ENCODE measurements around the gene PAK1IP1.
A peak's percentile ranks its signal among the peaks of the same experiment; 100 is the strongest.
"Not testable (repeated sequence)": the region's sequence is repeated elsewhere in the genome, so short reads cannot be mapped to it uniquely, and the experiment has no call there.

Gene PAK1IP1, protein sequence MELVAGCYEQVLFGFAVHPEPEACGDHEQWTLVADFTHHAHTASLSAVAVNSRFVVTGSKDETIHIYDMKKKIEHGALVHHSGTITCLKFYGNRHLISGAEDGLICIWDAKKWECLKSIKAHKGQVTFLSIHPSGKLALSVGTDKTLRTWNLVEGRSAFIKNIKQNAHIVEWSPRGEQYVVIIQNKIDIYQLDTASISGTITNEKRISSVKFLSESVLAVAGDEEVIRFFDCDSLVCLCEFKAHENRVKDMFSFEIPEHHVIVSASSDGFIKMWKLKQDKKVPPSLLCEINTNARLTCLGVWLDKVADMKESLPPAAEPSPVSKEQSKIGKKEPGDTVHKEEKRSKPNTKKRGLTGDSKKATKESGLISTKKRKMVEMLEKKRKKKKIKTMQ

DNA sequence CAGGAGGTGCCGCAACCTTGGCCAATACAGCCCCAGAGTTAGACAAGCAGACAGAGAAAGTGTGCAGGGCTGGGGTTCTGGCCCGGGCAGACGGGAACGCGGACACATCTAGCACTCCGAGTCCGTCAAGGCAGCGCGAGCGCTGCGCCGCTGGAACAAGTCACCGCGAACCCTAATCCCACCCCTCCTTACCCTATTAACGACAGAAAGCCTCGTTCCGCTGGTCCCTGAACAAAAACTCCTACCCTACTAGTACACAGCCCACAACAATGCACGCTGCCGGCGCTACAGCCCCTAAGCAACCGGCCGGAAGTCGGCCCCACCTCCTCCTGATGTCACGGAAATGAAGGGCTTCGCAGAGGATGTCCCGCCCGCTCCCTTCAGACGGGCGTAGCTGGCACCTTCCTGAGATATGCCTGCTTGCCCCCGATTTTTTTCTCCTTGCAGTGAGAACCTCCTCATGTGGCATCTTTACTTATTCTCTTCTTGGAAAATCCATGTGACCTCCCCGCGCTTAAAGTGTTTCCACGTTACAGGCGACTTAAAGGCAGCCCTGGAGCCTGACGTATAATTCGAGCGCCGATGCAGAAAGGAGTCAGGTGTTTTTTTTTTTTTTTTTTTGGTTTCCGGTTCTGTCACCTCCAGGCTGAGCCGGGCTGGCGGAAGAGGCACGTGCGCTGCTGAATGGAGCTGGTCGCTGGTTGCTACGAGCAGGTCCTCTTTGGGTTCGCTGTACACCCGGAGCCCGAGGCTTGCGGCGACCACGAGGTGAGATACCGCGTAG is at the start of gene PAK1IP1, which contains the start of gene C6orf52:
TSS of gene PAK1IP1 (plus strand) at position 671 of the 784 bp plus-strand sequence. CDS start at position 685, 14 bp downstream.
TSS of gene C6orf52 (minus strand) at position 315 of the 784 bp plus-strand sequence. CDS start 7,066 bp downstream, outside the sequence.
- TF ChIP-seq CTCF (IDR thresholded peaks at IDR 0.05; ENCODE audit: control insufficient read depth, extremely low read depth, insufficient read depth) = no peak
- peak; percentile 86 for DNase-seq (ENCODE audit: low read depth)
- H3K4me3 ChIP-seq (ENCODE audit: low read depth, low read length) = peak within 1 kb of the TSS; percentile 94

DNA sequence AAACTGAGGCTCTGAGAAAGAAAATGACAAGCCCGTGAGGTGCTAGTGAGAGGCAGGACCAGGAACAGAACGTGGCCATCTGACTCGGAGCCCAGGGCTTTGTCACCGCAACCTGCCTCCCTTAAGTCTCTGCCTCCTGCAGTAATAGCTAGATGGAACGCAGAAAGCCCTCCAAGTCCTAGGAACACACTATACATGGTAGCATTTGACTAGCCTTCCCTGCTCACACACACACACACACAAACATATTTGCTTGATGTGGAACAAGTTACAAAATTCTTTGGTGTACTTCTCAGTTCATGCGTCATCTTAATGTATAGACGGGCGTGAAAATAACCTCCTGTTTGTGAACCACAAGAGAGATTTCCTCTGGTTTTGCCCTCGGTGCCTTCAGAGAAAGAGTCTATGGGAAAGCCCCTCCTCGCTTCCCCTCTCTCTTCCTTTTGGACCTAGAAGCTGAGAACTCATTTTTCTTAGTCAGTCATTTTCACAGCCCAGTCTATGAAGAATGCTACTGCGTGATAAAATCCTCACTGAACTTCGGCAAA is 39.2 kb upstream of the PAK1IP1 start:
- TF ChIP-seq CTCF (IDR thresholded peaks at IDR 0.05; ENCODE audit: control insufficient read depth, extremely low read depth, insufficient read depth) = no peak
- DNase-seq (ENCODE audit: low read depth) = no peak
- H3K4me3 ChIP-seq (ENCODE audit: low read depth, low read length) = no peak overlapping the region

DNA sequence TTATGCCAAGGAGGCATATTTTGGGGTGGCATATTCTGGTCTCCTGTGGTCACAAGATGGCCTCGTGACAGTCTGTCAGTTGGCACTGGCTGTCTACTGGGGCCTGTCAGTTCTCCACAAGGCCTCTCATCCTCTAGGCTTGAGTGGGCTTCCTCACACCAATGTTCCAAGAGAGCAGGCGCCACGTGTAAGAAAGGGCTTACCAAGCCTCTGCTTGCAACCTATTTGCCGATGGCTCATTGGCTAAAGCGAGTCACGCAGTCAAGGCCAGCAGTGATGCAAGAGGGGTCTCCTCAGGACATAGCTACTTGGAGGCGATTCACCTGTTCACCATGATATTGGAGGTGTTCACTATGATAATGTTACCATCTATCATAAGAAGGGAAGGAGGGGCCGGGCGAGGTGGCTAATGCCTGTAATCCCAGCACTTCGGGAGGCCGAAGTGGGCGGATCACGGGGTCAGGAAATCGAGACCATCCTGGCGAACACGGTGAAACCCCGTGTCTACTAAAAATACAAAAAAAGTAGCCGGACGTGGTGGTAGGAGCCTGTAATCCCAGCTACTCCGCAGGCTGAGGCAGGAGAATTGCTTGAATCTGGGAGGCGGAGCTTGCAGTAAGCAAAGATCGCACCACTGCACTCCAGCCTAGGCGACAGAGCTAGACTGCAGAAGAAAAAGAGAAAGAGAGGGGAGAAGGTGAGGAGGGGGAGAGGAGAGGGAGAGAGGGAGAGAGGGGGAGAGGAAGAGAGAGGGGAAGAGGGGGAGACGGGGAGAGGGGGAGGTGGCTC is 35.7 kb upstream of the PAK1IP1 start:
- TF ChIP-seq CTCF (IDR thresholded peaks at IDR 0.05; ENCODE audit: control insufficient read depth, extremely low read depth, insufficient read depth) = no peak
- no peak overlapping the region for H3K4me3 ChIP-seq (ENCODE audit: low read depth, low read length)
- no peak for DNase-seq (ENCODE audit: low read depth)

DNA sequence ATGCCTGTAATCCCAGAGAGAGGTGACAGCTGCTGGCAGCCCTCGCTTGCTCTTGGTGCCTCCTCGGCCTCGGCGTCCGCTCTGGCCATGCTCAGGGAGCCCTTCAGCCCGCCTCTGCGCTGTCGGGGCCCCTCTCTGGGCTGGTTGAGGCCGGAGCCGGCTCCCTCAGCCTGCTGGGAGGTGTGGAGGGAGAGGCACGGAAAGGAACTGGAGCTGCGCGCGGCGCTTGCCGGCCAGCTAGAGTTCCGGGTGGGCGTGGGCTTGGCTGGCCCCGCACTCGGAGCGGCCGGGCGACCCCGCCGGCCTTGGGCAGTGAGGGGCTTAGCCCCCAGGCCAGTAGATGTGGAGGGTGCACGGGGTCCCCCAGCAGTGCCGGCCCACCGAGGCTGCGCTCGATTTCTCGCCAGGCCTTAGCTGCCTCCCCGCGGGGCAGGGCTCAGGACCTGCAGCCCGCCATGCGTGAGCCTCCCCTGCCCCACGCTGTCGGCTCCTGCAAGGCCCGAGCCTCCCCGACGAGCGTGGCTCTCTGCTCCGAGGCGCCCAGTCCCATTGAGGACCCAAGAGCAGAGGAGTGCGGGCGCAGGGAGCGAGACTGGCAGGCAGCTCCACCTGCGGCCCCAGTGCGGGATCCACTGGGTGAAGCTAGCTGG is 34.9 kb upstream of the PAK1IP1 start:
- DNase-seq (ENCODE audit: low read depth) = no peak
- no peak overlapping the region for H3K4me3 ChIP-seq (ENCODE audit: low read depth, low read length)
- no peak for TF ChIP-seq CTCF (IDR thresholded peaks at IDR 0.05; ENCODE audit: control insufficient read depth, extremely low read depth, insufficient read depth)

DNA sequence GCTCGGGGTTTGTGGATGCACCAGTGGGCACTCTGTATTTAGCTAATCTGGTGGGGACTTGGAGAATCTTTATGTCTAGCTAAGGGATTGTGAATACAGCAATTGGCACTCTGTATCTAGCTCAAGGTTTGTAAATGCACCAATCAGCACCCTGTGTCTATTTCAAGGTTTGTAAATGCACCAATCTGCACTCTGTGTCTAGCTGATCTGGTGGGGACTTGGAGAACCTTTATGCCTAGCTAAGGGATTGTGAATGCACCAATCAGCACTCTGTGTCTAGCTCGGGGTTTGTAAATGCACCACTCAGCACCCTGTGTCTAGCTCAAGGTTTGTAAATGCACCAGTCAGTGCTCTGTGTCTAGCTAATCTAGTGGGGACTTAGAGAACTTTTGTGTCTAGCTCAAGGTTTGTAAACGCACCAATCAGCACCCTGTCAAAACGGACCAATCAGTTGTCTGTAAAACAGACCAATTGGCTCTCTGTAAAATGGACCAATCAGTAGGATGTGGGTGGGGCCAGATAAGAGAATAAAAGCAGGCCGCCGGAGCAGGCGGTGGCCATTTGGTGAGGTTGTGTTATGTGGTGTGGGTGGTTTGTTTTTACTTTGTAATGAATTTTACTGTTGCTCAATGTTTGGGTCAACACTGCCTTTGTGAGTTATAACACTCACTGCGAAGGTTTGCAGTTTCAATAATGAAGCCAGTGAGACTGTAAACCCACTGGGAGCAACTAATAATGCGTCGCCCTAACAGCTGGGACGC is 34.2 kb upstream of the PAK1IP1 start:
- DNase-seq (ENCODE audit: low read depth); H3K4me3 ChIP-seq (ENCODE audit: low read depth, low read length): not testable (repeated sequence)

DNA sequence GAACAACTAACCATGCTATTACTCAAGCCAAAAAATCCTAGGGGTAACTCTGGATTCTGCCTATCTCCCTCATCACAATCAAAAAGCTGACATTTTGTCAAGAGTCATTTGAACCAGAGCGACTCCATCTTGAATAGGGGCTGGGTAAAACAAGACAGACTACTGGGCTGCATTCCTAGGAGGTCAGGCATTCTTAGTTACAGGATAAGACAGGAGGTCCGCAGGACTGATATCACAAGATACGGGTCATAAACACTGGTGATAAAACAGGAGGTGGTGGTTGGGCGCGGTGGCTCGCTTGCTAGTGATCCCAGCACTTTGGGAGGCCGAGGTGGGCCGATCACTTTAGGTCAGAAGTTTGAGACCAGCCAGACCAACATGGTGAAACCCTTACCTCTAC is 32.6 kb upstream of the PAK1IP1 start:
- no peak for TF ChIP-seq CTCF (IDR thresholded peaks at IDR 0.05; ENCODE audit: control insufficient read depth, extremely low read depth, insufficient read depth)
- H3K4me3 ChIP-seq (ENCODE audit: low read depth, low read length) = no peak overlapping the region
- no peak for DNase-seq (ENCODE audit: low read depth)

All from LNCaP clone FGC (cell line).